GM21717 (cell line): ENCODE measurements around the gene ASTL.
"Not testable (repeated sequence)": the region's sequence is repeated elsewhere in the genome, so short reads cannot be mapped to it uniquely, and the experiment has no call there.

Experiments
- ATAC-seq: cut with Tn5 transposase; IDR thresholded peaks from one replicate; pipeline ENCODE4 v1.9.1; 2021; ENCODE audit warnings: mild to moderate bottlenecking, moderate library complexity; ENCODE audit not compliant: unreplicated experiment

Gene ASTL

GRCh38 chr2:96146153-96146880, 8.0 kb upstream of the ASTL start:
- peak; percentile 32 for ATAC-seq

DNA sequence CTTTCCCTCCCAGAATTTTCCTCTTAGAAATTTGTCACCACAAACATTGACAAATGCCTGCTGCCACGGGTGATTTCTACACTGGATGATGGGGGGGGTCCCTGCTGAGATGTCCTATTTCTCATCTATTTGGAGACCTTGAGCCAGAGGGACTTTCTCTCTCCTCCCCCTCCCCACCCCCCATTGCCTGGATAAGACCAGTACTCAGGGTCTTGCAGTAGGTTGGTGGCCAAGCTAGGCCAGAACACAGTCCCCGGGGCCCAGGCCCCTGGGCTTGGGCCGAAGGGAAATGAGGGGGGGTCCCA, 7.5 kb upstream of the ASTL start:
- no peak for ATAC-seq

DNA sequence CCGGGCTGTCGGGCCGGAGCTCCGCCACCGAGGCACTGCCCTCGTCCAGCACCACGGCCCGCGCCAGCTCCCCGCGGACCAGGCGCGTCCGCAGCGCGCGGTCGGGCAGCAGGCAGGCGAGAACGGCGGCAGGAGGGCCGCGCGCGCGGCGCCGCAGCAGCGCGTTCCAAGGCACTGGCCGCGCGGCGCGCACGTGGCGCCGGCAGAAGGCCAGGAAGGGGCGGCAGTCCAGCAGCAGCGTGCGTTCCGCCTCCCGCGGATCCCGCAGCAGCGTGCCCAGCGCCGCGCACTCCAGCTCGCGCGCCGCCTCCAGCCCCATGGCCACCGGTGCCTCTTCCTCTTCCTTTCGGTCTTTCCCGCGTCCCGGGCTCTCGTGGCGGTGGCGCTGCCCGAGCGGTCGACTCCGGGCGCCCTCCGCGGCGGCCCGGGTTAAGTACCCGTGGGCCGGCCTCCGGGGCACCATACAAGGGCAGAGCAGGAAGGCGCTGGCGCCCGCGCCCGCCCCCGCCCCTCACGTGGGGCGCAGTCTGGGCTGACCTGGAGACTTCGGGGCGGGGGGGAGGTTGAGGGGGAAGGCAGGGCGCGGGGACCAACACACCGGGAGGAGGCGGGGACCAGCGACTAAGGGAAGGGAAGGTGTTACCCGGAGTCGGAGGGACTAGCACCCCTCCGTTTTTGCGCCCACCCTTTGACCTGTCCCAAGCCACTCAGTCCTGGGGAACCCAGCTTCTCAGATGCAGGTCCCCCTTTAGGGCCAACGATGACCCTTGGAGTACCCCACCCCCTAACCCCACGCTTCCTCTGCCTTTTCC, 6.9 kb upstream of the ASTL start, which contains the start of gene DUSP2:
DUSP2 (minus strand) TSS at position 405 of the 812 bp plus-strand sequence; CDS start at position 319, 86 bp downstream.
- ATAC-seq = peak; percentile 43

DNA sequence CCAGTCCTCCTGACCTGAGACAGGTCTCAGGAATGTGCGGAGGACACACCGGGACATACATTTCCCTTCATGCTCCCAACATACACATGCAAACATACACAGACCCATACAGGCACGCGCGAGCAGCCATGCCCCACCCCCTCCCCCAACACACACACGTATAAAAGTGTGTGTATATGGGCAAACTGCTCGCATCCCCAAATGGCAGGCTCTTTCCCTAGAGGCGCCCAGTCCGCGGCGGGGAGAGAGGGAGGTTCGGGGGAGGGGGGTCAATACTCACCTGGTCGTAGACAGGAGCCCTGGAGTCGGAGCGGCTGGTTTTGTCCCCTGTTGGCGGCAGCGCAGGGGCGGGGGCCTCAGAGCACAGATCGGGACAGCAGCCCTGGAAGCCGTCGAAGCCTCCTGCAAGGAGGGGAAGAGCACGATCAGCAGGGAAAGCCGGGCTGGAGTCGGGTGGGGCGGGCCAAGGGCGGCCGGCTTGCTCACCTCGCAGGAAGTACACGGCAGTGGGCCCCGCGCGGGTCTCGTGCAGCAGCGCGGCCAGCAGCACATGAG, 6.3 kb upstream of the ASTL start:
- peak; percentile 0 for ATAC-seq

DNA sequence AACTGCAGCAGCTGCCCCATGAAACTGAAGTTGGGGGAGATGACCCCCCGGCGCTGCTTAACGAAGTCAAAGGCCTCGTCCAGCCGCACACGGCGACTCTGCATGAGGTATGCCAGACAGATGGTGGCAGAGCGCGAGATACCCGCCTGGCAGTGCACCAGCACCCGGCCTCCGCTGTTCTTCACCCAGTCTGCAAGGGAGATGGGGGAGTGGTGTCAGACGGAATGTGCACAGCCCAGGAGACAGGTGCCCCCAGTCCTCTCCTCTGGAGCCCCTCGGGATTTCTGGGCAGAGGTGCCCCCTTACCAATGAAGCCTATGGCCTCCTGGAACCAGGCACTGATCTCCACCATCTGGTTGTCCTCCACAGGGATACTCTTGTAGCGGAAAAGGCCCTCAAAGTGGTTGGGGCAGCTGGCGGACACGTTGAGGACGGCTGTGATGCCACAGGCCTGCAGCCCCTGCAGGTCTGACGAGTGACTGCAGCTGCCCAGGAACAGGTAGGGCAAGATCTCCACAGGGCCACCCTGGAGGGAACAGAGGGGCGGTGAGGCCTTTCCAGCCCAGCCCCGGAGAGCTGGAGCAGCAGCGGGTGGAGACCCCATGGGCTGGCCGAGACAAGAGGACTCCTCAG, 5.7 kb upstream of the ASTL start:
- no peak for ATAC-seq

- ATAC-seq = no peak
Observed at GRCh38 chr2:96143231-96143847, 5.0 kb upstream of the ASTL start.

DNA sequence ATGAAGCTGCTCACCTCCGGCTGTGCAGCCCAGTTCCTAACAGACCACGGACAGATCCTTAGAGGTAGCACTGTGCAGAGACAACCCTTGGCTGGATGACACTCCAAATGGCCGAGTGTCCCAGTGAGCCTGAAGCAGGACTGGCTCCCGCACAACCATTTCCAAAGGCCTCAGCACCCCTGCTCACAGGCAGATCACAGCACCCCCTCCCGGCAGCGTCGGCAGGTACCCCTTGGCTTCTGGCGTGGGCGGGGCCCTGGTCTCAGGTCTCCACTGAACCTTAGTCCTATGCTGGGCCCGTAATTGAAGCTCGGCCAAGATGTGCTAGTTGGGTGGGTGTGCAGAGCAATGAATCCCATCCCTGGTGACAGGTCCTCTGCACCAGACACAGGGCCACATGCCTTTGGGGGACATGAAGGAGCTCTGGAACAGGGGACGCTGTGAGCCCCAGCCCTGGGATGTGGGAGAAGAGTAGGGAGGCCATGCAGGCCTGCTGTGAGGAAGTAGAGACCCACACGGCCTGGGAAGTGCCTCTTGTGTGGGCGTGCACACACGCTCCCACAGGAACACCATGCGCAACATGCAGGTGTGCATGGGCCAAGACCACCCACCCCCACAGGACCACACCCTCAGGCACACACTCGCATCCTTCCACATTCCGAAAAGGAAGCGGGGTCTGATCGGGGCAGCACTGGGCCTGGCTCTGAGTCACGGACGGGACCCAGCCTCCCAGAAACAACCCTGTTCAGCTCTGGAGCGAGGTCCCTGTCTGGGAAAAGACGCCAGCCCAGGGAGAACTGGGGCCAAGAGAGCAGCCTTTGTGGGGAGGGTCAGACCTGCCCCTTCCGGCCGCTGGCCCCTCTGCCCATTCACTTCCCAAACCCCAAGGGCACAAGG, 4.2 kb upstream of the ASTL start:
- no peak for ATAC-seq

DNA sequence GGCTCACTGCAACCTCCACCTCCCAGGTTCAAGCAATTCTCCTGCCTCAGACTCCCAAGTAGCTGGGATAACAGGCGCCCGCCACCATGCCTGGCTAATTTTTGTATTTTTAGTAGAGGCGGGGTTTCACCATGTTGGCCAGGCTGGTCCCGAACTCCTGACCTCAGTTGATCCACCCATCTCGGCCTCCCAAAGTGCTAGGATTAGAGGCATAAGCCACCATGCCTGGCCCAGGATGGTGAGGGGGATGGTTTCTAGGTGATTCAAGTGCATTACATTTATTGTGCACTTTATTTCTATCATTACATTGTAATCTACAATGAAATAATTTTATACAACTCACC, 3.3 kb upstream of the ASTL start:
- not testable (repeated sequence) for ATAC-seq

DNA sequence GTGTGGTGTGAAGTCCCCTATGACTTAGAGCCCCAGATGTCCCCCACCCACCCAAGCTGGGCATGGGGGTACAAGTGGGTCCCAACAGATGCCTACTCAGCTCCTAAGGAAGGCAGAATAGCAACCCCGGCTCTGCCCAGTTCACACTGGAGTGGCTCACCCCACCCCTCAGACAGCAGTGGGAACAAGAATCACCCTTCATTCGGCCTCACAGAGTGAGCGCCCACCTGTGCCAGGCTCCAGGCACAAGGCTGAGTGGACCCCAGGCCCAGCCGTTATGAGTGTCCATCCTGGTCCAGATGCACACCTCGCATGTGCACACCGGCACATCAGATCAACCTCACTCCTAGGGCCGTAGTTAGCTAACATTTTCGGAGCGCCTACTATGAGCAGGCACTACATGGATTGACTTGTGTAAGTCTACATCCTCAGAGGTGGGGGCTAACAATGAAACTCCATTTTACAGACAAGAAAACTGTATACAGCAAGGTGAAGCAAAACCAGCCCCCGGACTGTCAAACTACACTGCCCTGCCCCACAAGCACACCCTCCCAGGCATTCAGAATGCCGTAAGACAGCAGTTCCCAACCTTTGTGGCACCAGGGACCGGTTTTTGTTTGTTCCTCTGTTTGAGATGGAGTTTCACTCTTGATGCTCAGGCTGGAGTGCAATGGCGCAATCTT, 2.8 kb upstream of the ASTL start:
- no peak for ATAC-seq

GRCh38 chr2:96139181-96139758, 968 bp upstream of the ASTL start:
- no peak for ATAC-seq

GRCh38 chr2:96137321-96138178, 752 bp downstream of the ASTL start:
- no peak for ATAC-seq

GRCh38 chr2:96136129-96136720, 2.1 kb downstream of the ASTL start:
- ATAC-seq = no peak

GRCh38 chr2:96135621-96136020, 2.7 kb downstream of the ASTL start:
- ATAC-seq = no peak

DNA sequence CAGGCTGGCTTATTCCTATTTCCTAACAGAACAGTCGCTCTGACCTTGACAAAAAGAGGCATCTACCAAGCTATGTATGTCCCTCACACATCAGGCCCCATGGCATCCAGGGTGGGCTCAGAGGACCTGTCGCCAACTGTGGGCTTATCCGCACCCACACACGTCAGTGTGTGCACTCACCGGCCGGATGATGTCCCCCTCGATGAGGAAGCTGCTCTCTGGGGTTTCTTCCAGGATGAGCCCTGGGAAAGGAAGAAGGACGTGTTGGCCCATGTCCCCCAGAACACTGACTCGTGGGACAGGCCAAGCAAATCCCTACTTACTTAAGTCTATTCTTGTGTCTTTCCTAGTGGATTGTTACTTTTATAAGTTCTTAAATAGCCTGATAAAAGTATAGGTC, 3.1 kb downstream of the ASTL start:
- ATAC-seq = no peak

DNA sequence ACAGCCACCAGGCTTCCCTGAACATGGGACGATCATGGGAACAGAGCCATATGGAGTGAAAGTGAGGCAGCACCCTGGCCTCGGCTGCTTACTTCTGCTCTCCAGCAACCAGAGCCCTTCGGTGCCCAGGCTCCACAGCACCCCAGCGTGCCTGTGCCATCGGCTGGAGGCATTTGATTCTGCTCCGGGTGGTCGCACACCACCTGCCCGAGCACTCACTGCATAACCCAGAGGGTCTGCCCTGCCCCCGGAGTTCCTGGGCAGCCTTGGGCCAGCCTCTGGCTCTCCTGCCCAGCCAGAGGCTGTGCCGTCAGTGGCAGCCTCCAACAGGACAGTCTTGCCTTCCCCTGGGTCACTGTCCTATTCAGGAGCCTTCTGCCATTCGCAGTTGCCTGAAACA, 3.9 kb downstream of the ASTL start:
- no peak for ATAC-seq

GRCh38 chr2:96131813-96132745, 6.2 kb downstream of the ASTL start:
- no peak for ATAC-seq
